Fibroblast of skin of right biceps (primary cell): ENCODE measurements around the gene HEG1.

ENCODE experiments used
- DNase-seq: peaks from one replicate; pipeline ENCODE4 v3.0.0-alpha.2; 2013

The HEG1 gene

DNA sequence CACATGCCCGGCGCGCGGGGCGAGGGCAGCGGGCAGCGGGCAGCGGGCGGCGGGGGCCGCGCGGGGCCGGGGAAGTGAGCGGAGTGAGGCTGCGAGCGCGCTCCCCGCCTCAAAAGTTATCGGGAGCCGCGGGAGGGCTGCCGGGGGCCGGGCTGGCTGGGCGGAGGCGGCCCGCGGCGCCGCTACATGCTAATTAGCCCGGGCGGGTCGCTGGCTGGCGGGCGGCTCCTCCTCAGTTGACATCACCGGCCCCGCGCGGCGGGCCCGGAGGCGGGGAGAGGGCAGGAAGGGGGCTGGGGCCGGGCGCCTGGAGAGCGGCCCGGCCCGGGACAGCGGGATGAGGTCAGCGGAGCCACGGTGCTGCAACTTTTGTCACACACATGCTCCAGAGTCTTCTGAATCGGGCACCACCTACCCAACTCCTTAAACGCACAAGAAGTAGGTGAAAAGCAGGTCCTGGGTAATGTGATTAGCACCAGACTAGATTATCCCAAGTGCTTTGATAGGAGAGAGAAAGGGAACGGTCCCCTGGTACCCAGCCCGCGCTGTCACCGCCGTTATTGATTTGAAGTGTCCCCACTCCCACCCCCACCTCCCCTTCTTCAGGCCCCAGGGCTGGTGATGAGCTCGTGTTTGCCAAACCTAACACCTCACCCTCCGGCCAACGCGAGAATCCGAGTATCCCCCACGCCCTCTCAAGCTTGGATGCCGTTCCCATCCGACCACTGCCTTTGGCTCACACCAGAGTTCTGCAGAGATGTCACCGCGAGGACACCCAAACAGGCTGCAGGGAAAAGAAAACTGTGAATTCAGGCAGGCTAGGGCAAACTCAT lies at the start of gene HEG1:
Gene HEG1 (minus strand): TSS at position 85 of the 833 bp plus-strand sequence. CDS start 107 bp downstream, outside the sequence.
- DNase-seq: peak; percentile 90

- no peak for DNase-seq
Measured at GRCh38 chr3:125105116-125105515, 49.3 kb upstream of the HEG1 start.

DNA sequence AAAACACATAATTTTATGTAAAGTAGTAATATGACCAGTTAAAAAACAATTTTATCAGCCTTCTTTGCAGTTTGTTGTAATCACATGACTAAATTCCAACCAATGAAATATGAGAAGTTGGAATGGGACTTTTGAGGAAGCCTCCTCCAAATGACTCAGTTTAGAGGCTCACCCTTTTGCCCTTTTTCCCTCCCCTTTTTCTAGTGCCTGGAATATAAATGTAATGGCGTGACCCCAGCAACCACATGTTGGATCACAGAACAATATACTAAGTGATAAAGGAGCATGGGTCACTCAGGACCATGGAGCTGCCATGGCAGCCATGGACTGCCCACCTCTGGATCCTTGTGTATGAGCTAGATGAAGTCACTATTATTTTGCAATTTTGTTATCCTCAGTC lies 48.8 kb upstream of the HEG1 start:
- DNase-seq: no peak

DNA sequence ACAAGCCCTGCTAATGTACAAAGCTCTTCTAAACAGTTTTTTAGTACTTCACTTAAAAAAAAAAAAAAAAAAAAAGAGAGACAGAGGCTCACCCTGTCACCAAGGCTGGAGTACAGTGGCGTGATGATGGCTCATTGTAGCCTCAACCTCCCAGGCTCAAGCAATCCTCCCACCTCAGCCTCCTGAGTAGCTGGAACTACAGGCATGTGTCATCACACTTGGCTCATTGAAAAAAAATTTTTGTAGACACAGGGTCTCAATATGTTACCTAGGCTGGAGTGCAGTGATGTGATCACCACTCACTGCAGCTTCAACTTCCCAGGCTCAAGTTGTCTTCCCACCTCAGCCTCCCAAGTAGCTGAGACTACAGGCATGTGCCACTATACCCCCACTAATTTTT lies 47.6 kb upstream of the HEG1 start:
- no peak for DNase-seq

DNA sequence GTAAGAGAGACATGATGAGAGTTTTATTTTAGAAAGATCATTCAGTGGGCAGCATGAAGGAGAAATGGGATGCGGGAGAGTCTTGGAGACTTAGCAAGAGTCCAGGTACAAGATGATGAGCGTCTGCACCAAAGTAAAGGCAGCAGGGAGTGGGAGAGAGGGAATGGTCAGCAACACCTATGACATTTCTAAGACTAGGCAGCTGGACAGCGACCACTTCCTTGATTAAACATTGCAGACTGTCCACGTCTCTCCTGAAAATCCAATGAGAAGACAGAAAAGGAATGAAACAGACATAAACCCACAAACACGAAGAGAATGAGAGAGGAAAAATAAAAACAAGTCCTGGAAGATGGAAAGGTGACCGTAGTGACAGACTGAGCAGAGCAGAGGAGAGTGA lies 46.7 kb upstream of the HEG1 start:
- DNase-seq: no peak

- DNase-seq: no peak
Measured at GRCh38 chr3:125098611-125099291, 43.0 kb upstream of the HEG1 start.

DNA sequence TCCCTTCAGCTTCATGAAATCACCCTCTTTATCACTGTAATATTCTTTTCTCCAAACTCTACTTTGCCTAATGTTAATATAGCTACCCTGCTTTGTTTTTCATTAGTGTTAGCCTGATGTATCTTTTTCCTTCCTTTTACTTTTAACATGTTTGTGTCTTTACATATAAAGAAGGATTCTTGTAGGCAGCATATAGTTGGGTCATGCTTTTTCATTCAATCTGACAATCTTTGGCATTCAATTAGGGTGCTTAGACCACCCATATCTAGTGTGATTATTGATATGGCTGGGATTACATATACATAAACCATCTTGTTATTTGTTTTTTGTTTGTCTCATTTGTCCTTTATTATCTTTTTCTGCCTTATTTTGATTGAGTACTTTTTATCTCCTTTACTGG lies 34.9 kb upstream of the HEG1 start:
- DNase-seq: no peak

- peak; percentile 91 for DNase-seq
Measured at GRCh38 chr3:125087768-125088391, 32.1 kb upstream of the HEG1 start.

DNA sequence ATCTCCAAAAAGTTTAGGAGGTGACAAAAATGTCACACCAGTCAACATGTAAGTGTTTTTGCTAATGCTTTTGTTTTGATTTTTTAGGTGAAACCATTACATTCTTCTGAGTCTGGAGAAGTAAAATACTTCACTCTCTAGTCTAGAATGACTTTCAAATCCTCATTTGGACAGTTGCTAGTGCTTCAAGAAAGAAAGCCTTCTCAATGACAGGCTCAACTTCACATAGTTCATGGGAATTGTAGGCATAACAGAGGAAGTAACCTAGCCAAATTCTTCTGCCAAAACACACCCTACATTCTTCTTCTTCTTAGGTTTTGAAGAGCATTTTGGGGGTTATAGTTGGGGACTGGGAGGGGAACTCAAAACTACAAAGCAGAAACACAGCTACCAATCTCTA lies 29.4 kb upstream of the HEG1 start:
- DNase-seq: no peak

GRCh38 chr3:125083776-125084175 lies 28.0 kb upstream of the HEG1 start:
- peak; percentile 71 for DNase-seq

DNA sequence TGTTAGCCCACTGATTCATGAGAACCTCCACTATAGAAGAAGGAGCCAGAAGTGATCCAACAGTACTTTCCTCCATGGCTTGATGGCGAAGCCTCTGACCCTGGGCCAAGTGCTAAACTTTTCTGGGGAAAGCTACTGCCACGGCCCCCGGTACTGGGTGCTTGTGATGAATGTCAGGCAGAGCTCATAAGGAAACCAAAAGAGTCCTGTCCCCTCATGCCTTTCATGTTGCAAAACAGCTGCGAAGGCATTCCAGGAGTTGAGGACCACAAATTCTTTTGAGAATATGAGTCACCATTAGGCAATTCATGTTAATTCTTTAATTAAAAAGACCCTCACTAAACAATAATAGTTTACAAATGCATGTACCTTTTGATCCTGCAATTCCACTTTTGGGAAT lies 26.5 kb upstream of the HEG1 start:
- DNase-seq: peak; percentile 80

- no peak for DNase-seq
Measured at GRCh38 chr3:125080077-125080476, 24.3 kb upstream of the HEG1 start.

- DNase-seq: peak; percentile 41
Measured at GRCh38 chr3:125079675-125080045, 23.9 kb upstream of the HEG1 start.

- DNase-seq: peak; percentile 38
Measured at GRCh38 chr3:125078951-125079674, 23.3 kb upstream of the HEG1 start.

- DNase-seq: no peak
Measured at GRCh38 chr3:125077864-125078263, 22.1 kb upstream of the HEG1 start.

DNA sequence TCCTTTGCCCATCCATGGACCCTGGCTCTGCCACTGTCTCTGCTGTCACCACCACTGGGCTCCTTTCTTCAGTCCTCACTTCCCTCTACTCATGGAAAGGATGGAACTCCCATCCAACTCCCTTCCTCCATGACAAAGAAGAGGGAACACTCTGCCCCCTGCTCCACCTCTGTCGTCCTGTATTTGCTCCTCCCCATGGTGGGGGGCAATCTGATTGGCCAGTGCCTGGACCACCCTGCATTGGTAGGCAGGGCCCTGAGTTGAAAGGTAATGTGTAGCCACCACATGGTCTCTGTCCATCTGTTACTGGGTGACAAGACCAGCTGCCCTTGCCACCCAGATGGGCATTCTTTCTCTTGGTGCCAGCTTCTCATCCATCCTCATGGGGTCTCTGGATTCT lies 20.7 kb upstream of the HEG1 start:
- DNase-seq: no peak

DNA sequence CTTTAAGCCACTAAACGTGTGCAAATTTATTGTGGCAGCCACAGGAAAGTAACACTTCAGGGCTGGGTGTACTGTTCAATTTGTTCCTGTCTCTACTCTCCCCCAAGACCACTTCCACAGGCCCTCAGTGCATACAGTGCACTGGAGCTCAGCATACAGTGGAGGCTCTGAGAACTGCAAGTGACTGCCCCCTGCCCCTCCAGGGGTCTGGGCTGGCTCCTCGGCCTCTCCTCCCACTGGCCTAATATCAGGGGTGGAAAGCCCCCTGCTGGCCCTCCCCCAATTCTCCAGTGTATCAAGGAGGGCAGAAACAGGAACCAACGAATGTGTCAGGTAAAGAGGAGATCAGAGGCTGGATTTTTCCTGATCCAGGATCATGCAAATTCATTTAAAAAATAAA lies 19.9 kb upstream of the HEG1 start:
- DNase-seq: no peak

DNA sequence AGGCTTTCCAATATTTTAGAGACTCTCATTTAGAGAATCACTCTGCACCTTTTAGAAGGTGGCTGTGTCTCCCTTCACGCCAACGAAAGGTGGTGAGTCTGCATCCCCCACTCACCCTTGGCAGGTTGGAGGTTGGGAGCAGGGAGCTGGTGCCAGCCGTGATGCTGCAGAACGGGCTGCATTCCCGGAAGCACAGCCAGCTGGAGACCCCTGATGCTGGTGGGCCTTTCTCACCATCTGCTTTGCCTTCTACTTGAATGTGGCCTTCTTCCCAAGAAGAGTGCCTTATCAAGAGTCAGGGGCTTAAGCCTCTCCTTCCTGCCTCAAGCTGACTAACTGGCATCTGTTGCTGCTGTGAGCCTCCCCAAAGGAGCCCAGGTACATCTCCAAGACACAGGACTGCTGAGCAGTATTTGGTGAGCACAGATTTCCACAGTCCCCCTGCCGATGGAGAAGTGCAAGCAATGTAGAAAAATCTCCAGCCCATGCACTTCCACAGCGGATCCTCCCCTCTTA lies 17.7 kb upstream of the HEG1 start:
- DNase-seq: no peak

GRCh38 chr3:125072749-125073389 lies 17.1 kb upstream of the HEG1 start:
- no peak for DNase-seq

DNA sequence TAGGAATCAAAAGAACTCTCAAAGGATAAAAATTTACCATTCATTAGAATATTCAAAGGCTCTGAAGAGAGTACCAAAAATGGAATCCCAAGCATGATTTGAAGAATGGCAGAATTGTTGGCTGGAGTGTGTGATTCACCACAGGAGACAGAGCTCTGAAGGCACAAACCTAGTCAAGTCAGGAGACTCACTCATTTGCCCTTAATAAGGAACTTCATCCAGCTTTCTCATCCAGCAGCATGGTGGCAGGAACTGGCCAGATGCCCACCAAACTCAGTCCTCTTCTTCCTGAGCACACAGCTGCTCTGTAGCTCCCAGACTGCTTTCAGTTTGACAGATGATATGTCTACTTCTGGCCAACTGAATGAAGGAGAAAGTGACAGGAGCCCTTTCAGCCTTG lies 16.5 kb upstream of the HEG1 start:
- DNase-seq: peak; percentile 81

GRCh38 chr3:125069968-125070745 lies 14.4 kb upstream of the HEG1 start:
- no peak for DNase-seq

DNA sequence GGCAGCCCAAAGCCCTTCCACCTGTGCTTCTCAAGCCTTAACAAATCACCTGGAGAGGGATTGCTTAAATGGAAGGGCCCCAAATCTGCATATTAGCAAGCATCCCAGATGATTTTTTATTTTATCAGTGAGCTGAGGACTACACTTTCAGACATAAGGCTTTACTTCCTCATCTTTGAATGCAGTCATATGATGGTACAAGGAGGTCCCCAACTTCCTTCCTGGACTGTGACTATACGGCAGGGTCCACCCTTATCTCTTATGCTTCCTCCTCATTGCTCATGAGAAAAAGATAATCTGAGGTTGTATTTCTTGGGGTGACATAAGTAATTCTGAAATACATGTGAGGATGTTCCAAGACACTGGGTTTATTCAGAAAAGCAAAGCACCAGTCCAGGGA lies 13.7 kb upstream of the HEG1 start:
- DNase-seq: no peak
